ENCODE measurements around the gene FRMD4B. TPM values are rescaled to one million over a fixed set of nuclear protein-coding genes. Genes with fewer than 3 reads are reported as not detected.

The FRMD4B gene
- total RNA-seq, 4 donors from 2014 or later: 15.5 to 36.7 (median 26.0) TPM

GRCh38 chr3:69313251-69313650 lies 72.6 kb downstream of the FRMD4B start:
- peaks cover 0 to 8% (median 0%) of the 10 kb centered on the region in 4 donors for H3K4me1 ChIP-seq
- DNase-seq: peak; percentile 51
- H3K27ac ChIP-seq: no peak overlapping the region
- TF ChIP-seq POLR2AphosphoS5 (IDR thresholded peaks at IDR 0.05) (no peak), EP300 (IDR thresholded peaks at IDR 0.05; ENCODE audit: low read depth) (no peak), CTCF (IDR thresholded peaks at IDR 0.05) (no peak), POLR2A (IDR thresholded peaks at IDR 0.05) (no peak)
- no peak overlapping the region for H3K4me3 ChIP-seq
- in situ Hi-C loops (cut with MboI; ENCODE audit: low pct_ligation_motif_present in 1 of 4, low pct_unique_long_range_greater_than_20kb in 1 of 4, low sequenced_read_pairs in 3 of 4) (loop anchor here in 3 of 4 donors (25.0 kb wide), 3 partner anchors 99 to 349 kb away; no protein-coding TSS in a partner anchor), intact Hi-C loops (cut with DNase I; ENCODE audit: low total_unique reads) (no loop called here)
- H3K27me3 ChIP-seq: no peaks in the 10 kb centered on the region
- H3K9me3 ChIP-seq: no peaks in the 10 kb centered on the region
- H3K36me3 ChIP-seq: no peaks in the 10 kb centered on the region
- WGBS, 2 donors (ENCODE audit: low coverage in 1 of 2): 51 to 72% methylated on average over 2 to 4 of the region's 4 CpGs

GRCh38 chr3:69309814-69310213 lies 76.1 kb downstream of the FRMD4B start:
- Histone ChIP-seq H3K27me3 (no peaks in the 10 kb centered on the region), H3K4me3 (no peak overlapping the region), H3K9me3 (no peaks in the 10 kb centered on the region), H3K27ac (no peak overlapping the region), H3K36me3 (no peaks in the 10 kb centered on the region), H3K4me1 (peaks cover 0 to 21% (median 0%) of the 10 kb centered on the region in 4 donors)
- DNase-seq: no peak
- no peak for TF ChIP-seq EP300 (IDR thresholded peaks at IDR 0.05; ENCODE audit: low read depth)
- peak in 4 of 5 experiments; percentile 50 to 69 (median 60) for TF ChIP-seq CTCF (IDR thresholded peaks at IDR 0.05)
- in situ Hi-C loops (cut with MboI; ENCODE audit: low pct_ligation_motif_present in 1 of 4, low pct_unique_long_range_greater_than_20kb in 1 of 4, low sequenced_read_pairs in 3 of 4) (loop anchor here in 3 of 4 donors (5.0 to 25.0 kb wide), 4 partner anchors 102 to 352 kb away; no protein-coding TSS in a partner anchor), intact Hi-C loops (cut with DNase I; ENCODE audit: low total_unique reads) (loop anchor here (5.0 kb wide), 1 partner anchor 148 kb away; no protein-coding TSS in a partner anchor)
- WGBS, 2 donors (ENCODE audit: low coverage in 1 of 2): 49% methylated on average over 3 of the region's 3 CpGs; no CpG with 5 or more reads in 1 of the 2 donors

- Histone ChIP-seq H3K27ac (peak overlapping the region in 2 of 4 donors; percentile 44 to 51), H3K4me1 (peaks cover 0 to 13% (median 0%) of the 10 kb centered on the region in 4 donors), H3K9me3 (no peaks in the 10 kb centered on the region), H3K36me3 (no peaks in the 10 kb centered on the region), H3K4me3 (no peak overlapping the region), H3K27me3 (no peaks in the 10 kb centered on the region)
- peak; percentile 72 for DNase-seq
- TF ChIP-seq CTCF (IDR thresholded peaks at IDR 0.05): peak; percentile 85 to 93 (median 87)
- no peak for TF ChIP-seq EP300 (IDR thresholded peaks at IDR 0.05; ENCODE audit: low read depth)
- TF ChIP-seq POLR2A (IDR thresholded peaks at IDR 0.05): no peak
- TF ChIP-seq POLR2AphosphoS5 (IDR thresholded peaks at IDR 0.05): peak in 2 of 3 donors; percentile 35 to 38
- in situ Hi-C loops (cut with MboI; ENCODE audit: low pct_ligation_motif_present in 1 of 4, low pct_unique_long_range_greater_than_20kb in 1 of 4, low sequenced_read_pairs in 3 of 4) (loop anchor here in 3 of 4 donors (5.0 to 25.0 kb wide), 4 partner anchors 106 to 356 kb away; no protein-coding TSS in a partner anchor), intact Hi-C loops (cut with DNase I; ENCODE audit: low total_unique reads) (loop anchor here (5.0 kb wide), 1 partner anchor 144 kb away; no protein-coding TSS in a partner anchor)
- 29 to 33% methylated on average over 7 to 17 of the region's 17 CpGs for WGBS, 2 donors (ENCODE audit: low coverage in 1 of 2)
Observed at GRCh38 chr3:69306239-69307185, 79.4 kb downstream of the FRMD4B start.

- H3K27me3 ChIP-seq: no peaks in the 10 kb centered on the region
- H3K36me3 ChIP-seq: no peaks in the 10 kb centered on the region
- WGBS, 2 donors (ENCODE audit: low coverage in 1 of 2): 57% methylated on average over 2 of the region's 2 CpGs
- H3K4me3 ChIP-seq: no peak overlapping the region
- in situ Hi-C loops (cut with MboI; ENCODE audit: low pct_ligation_motif_present in 1 of 4, low pct_unique_long_range_greater_than_20kb in 1 of 4, low sequenced_read_pairs in 3 of 4): loop anchor here in 3 of 4 donors (5.0 to 25.0 kb wide), 4 partner anchors 107 to 357 kb away; no protein-coding TSS in a partner anchor
- no peak for DNase-seq
- no peak for TF ChIP-seq POLR2AphosphoS5 (IDR thresholded peaks at IDR 0.05)
- no peak for TF ChIP-seq POLR2A (IDR thresholded peaks at IDR 0.05)
- TF ChIP-seq EP300 (IDR thresholded peaks at IDR 0.05; ENCODE audit: low read depth): no peak
- no peak for TF ChIP-seq CTCF (IDR thresholded peaks at IDR 0.05)
- intact Hi-C loops (cut with DNase I; ENCODE audit: low total_unique reads): loop anchor here (5.0 kb wide), 1 partner anchor 143 kb away; no protein-coding TSS in a partner anchor
- H3K27ac ChIP-seq: no peak overlapping the region
- peaks cover 0 to 13% (median 0%) of the 10 kb centered on the region in 4 donors for H3K4me1 ChIP-seq
- no peaks in the 10 kb centered on the region for H3K9me3 ChIP-seq
Observed at GRCh38 chr3:69305011-69305410, 80.9 kb downstream of the FRMD4B start.

All from transverse colon (tissue), 4 donors.